Fibroblast of peridontal ligament (primary cell): ENCODE data around the gene RAPH1.

Source experiments
- DNase-seq: peaks from one replicate; pipeline ENCODE4 v3.0.0-alpha.2; 2010; ENCODE audit errors: extremely low read depth

Gene RAPH1

DNA sequence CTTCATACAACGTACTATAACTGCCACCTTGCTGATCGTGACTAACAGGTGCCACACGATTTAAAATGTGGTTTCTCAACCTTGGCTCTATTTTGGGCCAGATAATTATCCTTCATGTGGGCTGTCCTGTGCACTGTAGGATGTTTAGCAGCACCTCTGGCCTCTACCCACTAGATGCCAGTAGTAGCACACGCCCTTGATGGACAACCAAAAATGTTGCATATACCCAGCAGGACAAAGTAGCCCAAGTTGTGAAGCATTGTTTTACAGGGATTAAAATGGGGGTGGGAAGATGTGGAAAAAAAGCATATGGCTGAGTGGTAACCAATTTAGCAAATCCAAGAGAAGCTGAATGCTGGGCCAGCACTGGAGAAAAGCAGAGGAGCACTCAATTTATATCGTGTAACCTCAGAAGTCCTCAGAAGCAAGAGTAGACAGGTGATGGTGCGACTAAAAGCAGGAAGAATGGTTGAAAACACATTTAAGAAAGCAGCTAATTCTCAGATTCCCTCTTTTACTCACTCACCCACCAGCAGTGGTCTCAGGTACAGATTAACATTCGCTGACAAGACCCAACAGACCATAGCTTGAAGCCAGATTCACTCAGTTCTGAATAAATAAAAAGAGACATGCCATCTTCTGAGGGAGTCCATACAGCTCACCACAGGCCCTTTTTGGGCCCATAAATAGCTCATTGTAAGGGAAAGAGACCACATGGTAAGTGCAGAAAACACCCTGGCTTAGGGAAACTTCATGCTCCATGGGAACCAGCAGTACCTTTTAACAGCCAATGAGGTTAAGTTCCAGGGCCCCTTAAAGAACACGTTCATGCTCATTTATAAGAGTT, 50.6 kb downstream of the RAPH1 start:
- peak; percentile 66 for DNase-seq

DNA sequence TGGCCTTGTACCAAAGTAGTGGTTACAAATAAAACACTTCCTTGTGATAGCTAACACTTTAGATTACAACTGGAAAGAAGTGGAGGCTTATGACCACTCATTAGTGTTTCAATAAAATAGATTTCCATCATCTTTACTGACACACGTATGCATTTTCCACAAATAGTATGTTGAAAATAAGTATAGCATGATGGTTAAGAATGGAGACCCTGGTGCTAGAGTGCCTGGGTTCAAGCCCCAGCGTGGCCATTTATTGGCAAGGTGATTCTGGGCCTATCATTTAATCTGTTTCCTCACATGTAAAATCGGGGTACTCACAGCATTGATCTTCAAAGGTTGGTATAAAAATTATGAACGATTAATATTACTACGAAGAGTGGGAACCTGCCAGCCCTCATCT, 54.5 kb downstream of the RAPH1 start:
- no peak for DNase-seq

- DNase-seq = no peak
Measured at GRCh38 chr2:203476881-203477280, 58.2 kb downstream of the RAPH1 start.

- no peak for DNase-seq
Measured at GRCh38 chr2:203471323-203471722, 63.8 kb downstream of the RAPH1 start.

DNA sequence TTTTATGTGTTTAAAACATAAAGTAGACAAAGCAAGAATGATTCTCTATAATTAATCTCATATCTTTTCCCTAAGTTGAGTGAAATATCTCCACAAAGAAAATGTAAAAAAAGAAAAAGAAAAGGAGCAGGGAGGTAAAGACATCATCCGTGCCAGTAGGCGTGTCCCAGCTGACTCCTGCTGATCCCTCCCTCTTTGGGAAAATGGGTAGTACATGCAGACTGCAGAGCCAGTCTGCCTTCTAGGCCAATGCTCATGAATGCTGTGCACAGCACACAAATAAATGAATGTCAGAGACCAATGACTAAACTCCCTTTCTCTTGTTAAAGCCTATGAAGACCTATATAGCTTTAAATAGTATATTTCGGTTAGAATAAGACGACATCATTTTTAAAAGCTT, 64.7 kb downstream of the RAPH1 start:
- no peak for DNase-seq

GRCh38 chr2:203469546-203469945, 65.6 kb downstream of the RAPH1 start:
- no peak for DNase-seq

DNA sequence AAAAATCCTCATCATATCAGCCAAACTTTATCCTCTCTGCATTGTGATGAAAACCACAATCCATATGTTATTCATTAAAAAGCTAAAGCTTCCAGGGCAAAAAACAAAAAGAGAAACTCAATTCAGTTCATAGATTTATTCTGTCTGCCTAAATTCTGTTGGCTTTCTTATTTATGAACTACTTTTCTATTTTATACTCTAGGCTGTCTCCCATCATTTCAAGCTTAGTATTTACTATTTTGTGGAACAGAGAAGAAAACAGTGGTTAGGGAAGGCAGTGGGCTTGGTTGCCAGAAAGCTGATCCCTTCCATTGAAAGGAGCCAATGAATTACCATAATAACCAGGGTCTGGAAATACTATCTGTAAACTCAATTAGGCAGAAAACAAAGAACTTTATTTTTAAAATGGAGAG, 71.8 kb downstream of the RAPH1 start:
- DNase-seq = peak; percentile 86

- peak; percentile 37 for DNase-seq
Measured at GRCh38 chr2:203462308-203462707, 72.8 kb downstream of the RAPH1 start.

DNA sequence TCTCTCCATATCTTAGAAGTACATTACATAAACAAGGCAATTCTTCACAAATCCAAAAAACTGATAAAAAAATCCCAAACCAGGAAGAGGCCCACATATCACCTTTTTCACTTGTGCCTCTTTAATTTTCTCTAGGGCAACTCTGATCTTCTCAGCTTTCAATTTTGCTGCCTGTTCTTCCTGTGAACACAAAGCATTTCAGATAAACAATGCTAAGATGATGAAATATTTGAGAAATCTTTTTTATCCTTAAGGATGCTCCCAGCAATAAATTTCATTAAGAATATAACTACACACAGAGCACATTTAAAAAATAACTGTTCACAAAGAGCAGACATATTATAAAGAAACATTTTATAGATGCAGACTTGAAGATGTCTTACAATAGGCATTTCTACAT, 73.4 kb downstream of the RAPH1 start:
- DNase-seq = peak; percentile 62

- DNase-seq = no peak
Measured at GRCh38 chr2:203455209-203455608, 79.9 kb downstream of the RAPH1 start.

DNA sequence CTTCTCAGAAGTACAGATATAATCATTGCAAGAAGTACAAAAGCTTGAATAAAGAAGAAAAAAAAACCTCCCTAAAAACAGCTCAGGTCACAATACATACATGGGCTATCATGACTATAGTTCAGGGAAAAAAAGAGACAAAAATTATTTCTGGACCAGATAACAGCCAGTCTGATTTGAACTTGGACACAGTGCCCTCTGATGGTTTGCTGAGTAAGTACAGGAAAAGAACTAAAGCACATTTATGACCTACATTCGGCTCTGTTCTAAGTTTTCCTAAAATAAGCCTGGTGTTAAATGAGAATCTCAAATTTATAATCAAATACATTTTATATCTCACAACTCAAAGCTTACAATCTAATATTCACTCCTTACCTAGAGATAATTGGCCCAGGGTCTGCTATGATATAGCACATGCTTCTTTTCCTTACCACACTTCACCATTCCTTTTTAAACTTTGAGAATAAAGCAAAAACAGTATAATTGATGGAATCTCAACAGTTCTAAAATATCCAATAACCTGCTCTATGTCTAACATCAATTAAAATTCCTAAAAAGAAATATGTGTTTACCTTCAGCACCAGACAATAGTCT, 81.1 kb downstream of the RAPH1 start:
- peak; percentile 78 for DNase-seq

- no peak for DNase-seq
Measured at GRCh38 chr2:203451689-203452088, 83.4 kb downstream of the RAPH1 start.

- no peak for DNase-seq
Measured at GRCh38 chr2:203451011-203451410, 84.1 kb downstream of the RAPH1 start.

DNA sequence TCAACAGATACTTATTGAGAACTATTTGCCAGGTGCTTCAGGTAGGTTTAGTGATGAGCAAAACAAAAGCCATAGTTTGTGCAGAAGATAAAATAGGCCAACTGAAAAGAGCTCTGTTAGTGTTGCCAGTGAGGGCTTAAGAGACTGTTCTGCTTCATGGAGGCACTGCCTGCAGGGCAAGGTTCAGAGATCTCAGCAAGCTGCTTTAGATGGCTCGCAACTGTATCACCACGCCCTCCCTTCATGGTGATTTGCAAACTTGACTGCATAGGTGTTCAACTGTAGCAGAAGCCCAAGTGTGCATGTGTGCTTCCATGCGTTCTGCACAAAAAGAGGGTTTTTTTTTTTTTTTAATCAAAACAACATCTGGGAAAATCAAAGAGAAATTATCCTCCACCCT, 84.5 kb downstream of the RAPH1 start:
- DNase-seq = no peak

DNA sequence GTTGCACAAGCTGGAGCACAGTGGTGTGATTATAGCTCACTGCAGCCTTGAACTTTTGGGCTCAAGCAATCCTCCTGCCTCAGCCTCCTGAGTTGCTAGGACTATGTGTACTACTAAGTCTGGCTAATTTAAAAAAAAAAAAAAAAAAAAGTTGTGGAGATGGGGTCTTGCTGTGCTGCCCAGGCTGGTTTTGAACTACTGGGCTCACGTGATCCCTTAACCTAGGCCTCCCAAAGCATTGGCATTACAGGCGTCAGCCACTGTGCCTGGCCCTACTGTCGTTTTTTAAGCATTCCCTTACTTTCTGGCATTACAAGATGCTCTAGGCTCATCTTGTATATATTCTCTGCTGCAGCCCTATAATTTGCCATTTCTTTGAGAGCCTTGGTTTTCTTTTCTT, 88.3 kb downstream of the RAPH1 start:
- no peak for DNase-seq

DNA sequence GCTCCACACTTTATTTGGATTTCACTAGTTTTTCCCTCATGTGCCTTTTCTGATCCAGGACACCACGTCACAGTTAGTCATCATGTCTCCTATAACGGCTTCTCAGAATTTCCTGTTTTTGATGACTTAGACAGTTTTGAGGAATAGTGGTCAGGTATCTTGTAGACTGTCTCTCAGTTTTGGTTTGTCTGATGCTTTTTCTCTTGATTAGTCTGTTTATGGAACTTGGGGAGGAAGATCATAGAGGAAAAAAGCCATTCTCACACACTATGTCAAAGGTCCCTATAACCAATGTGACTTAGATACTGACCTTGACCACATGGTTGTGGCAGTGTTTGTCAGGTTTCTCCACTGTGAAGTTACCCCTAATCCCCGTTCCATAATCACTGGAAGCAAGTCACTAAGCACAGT, 89.0 kb downstream of the RAPH1 start:
- peak; percentile 67 for DNase-seq

- DNase-seq = no peak
Measured at GRCh38 chr2:203444738-203445137, 90.4 kb downstream of the RAPH1 start.

DNA sequence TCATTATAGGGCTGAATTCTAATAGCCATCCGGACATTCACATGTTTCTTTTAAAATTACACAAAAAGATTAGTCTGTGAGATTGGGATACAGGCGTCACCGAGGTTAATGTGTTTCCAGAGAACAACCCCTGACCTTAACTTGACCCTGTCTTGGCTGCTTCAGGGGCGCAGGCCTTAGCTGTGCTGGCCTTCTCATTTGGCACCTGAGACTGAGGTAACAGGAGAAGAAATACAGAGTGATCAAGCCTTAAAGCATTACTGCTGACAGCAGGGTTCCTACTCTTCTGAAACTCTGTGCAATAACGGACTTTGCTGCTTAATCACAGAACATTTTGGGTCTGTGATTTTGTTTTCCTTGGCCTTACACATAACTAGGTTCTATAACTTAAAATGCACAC, 92.6 kb downstream of the RAPH1 start:
- DNase-seq = no peak

GRCh38 chr2:203441463-203441862, 93.6 kb downstream of the RAPH1 start:
- DNase-seq = no peak

DNA sequence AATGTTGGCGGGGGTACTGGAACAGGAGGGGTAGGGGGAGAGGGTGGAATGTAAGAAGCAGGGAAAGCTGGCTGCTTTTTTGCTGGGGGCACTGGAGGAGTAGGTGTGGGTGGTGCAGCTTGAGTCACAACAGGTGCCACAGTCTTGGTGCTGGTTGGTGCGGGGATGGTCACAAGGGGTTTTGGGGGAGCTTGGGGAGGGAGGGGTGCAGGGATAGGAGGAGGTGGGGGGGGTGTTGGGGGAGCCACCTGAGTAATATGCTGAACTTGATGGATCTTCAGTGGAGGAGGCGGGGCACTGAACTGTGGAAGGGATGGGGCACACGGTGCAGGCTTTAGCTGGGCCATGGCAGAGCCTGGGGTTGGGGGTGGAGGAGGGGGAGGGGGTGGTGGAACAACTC, 94.4 kb downstream of the RAPH1 start:
- DNase-seq = no peak

- DNase-seq = no peak
Measured at GRCh38 chr2:203438528-203438927, 96.6 kb downstream of the RAPH1 start.

GRCh38 chr2:203437511-203437910, 97.6 kb downstream of the RAPH1 start:
- no peak for DNase-seq

DNA sequence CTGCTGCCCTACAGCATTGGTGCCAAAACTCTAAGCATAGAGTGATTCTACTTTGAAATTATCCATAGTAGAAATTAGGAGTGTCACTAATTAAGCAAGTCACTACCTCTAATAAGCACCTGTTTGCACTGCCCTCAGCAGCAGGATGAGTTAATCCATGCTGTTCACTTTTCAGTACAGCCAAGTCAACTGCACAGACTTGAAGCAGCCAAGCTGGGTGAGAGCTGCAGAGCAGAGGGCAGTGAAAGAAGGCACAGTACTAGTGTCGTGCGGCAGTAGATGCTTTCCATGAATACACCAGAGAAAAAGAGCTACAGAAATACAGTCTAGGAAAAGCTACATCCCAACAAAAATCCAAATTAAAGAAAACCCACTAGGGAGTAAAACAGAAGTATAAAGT, 98.6 kb downstream of the RAPH1 start:
- no peak for DNase-seq

DNA sequence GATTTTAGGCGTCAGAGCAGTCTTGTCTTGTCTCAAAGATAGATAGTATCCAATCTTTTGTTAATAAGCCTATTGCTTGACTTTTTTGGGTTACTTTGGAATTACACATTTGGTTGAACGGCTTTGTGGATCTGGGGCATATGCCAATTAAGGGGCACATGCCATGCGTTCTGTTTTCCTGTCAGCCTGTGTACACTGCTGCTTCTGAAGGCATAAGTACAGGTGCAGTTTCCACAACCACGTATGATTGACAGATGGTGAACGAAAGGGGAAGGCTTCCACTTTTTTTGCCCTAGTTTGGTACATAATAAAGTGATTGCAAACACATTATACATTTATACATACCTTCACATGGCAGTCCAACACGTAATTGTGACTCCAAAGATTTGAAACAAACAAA, 102.3 kb downstream of the RAPH1 start:
- DNase-seq = no peak
